ENCODE results near the gene SMAD9.
"Not testable (repeated sequence)": the region's sequence is repeated elsewhere in the genome, so short reads cannot be mapped to it uniquely, and the experiment has no call there.

Gene SMAD9

GRCh38 chr13:36883824-36884223 is 36.2 kb downstream of the SMAD9 start:
- H3K4me1 ChIP-seq (ENCODE audit: control insufficient read depth, insufficient read depth, low read length): peaks cover 10% of the 10 kb centered on the region
- H3K27me3 ChIP-seq (ENCODE audit: control insufficient read depth, insufficient read depth, low read length): no peaks in the 10 kb centered on the region
- no peak overlapping the region for H3K4me3 ChIP-seq (ENCODE audit: low read depth, low read length)
- no peak overlapping the region for H3K27ac ChIP-seq (ENCODE audit: low read depth, low read length)
- no peak overlapping the region for H3K9ac ChIP-seq (ENCODE audit: low read depth, low read length)
- no peaks in the 10 kb centered on the region for H3K36me3 ChIP-seq (ENCODE audit: control insufficient read depth, insufficient read depth, low read length)
- no peaks in the 10 kb centered on the region for H3K9me3 ChIP-seq (ENCODE audit: control insufficient read depth, insufficient read depth, low read length)

DNA sequence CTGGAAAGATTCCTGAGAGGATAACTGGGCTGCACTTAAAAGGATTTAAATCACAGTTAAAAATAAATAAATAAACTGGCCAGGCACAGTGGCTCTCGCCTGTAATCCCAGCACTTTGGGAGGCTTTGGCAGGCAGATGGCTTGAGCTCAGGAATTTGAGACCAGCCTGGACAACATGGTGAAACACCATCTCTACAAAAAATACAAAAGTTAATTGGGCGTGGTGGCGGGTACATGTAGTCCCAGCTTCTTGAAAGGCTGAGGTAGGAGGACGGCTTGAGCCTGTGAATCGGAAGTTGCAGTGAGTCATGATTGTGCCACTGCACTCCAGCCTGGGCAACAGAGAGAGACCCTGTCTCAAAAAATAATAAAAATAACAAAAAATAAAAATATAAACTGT is 36.6 kb downstream of the SMAD9 start:
- not testable (repeated sequence) for H3K27me3 ChIP-seq (ENCODE audit: control insufficient read depth, insufficient read depth, low read length); H3K27ac ChIP-seq (ENCODE audit: low read depth, low read length); H3K4me3 ChIP-seq (ENCODE audit: low read depth, low read length); H3K9me3 ChIP-seq (ENCODE audit: control insufficient read depth, insufficient read depth, low read length); H3K36me3 ChIP-seq (ENCODE audit: control insufficient read depth, insufficient read depth, low read length); H3K9ac ChIP-seq (ENCODE audit: low read depth, low read length)
- H3K4me1 ChIP-seq (ENCODE audit: control insufficient read depth, insufficient read depth, low read length): peaks cover 10% of the 10 kb centered on the region

DNA sequence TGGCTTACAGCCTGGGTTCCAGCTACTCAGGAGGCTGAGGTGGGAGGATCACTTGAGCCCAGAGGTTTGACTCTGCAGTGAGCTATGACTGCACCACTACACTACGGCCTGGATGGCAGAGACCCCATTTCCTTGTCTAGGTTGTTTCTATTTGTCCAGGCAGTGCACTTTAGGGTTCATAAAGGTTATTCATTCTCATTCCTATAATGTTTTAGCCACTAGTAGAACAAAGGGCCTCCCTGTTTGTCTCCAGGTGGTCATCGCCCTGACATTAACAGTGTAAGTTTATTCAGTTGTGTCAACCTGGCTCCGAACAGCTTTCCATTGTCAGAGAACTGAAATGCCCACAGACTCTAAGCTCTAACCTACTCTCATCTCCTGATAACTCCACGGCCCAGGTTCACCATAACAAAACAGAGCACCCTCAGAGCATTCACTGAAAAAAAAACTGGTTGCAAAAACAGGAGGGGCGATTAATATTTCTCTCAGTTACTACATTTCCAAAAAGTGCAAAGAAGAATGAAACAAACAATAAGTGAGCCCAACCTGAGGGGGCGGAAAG is 37.1 kb downstream of the SMAD9 start:
- Histone ChIP-seq H3K27ac (ENCODE audit: low read depth, low read length) (no peak overlapping the region), H3K9ac (ENCODE audit: low read depth, low read length) (no peak overlapping the region), H3K4me3 (ENCODE audit: low read depth, low read length) (no peak overlapping the region), H3K4me1 (ENCODE audit: control insufficient read depth, insufficient read depth, low read length) (peaks cover 6% of the 10 kb centered on the region), H3K9me3 (ENCODE audit: control insufficient read depth, insufficient read depth, low read length) (no peaks in the 10 kb centered on the region), H3K36me3 (ENCODE audit: control insufficient read depth, insufficient read depth, low read length) (no peaks in the 10 kb centered on the region), H3K27me3 (ENCODE audit: control insufficient read depth, insufficient read depth, low read length) (no peaks in the 10 kb centered on the region)

DNA sequence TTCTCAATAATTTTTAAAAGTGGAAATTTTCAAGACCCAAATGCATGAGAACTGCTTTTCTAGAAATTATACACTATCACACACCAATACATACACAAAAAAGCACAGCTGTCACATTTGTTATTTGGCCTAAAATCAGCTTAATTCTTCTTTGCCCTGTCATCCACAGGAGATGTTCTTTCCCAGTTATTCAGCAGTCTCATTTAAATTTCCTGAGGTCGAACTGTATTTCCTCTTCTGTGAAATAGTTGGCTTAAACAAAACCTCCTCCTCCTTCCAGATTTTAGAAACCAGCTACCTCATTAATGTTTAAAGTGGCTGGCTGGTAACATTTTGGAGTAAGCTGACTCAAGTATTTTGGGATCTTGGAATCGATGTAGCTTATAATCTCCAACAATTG is 39.1 kb downstream of the SMAD9 start:
- no peaks in the 10 kb centered on the region for H3K27me3 ChIP-seq (ENCODE audit: control insufficient read depth, insufficient read depth, low read length)
- H3K36me3 ChIP-seq (ENCODE audit: control insufficient read depth, insufficient read depth, low read length): no peaks in the 10 kb centered on the region
- no peak overlapping the region for H3K27ac ChIP-seq (ENCODE audit: low read depth, low read length)
- H3K9ac ChIP-seq (ENCODE audit: low read depth, low read length): no peak overlapping the region
- no peaks in the 10 kb centered on the region for H3K9me3 ChIP-seq (ENCODE audit: control insufficient read depth, insufficient read depth, low read length)
- H3K4me1 ChIP-seq (ENCODE audit: control insufficient read depth, insufficient read depth, low read length): no peaks in the 10 kb centered on the region
- no peak overlapping the region for H3K4me3 ChIP-seq (ENCODE audit: low read depth, low read length)

DNA sequence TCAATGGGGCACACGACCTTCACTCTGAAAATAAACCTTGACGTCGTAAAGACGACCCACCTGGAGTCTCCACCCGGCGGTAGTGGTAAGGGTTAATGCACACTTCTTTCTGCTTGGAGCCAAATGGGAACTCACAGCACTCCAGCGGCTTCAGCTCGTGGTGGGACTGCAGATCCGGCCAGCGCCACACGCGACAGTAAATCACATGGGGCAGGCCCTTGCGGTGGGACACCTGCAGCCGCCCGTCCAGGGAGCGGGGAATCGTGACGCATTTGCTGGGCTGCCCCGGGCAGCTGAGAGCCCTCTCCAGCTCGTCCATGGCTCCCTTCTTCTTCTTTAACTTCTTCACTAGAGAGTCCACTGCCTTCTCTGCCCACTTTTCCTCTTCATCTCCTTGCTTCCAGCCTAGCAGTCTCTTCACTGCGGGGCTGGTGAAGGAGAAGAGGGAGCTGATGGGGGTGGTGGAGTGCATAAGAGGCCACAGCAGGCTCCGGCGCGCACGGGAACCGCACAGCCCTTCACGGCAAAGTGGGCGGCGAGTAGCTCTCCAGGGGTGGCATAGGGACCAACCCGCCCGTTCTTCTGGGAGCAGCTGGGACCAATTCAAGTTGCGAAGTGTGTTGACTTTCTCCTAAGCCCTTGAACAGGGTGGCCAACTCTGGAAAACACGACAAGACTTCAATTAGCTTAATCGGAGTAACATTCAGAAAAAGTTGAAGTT is 40.7 kb downstream of the SMAD9 start:
- Histone ChIP-seq H3K27ac (ENCODE audit: low read depth, low read length) (no peak overlapping the region), H3K9me3 (ENCODE audit: control insufficient read depth, insufficient read depth, low read length) (no peaks in the 10 kb centered on the region), H3K9ac (ENCODE audit: low read depth, low read length) (no peak overlapping the region), H3K4me3 (ENCODE audit: low read depth, low read length) (no peak overlapping the region), H3K36me3 (ENCODE audit: control insufficient read depth, insufficient read depth, low read length) (no peaks in the 10 kb centered on the region), H3K27me3 (ENCODE audit: control insufficient read depth, insufficient read depth, low read length) (no peaks in the 10 kb centered on the region), H3K4me1 (ENCODE audit: control insufficient read depth, insufficient read depth, low read length) (no peaks in the 10 kb centered on the region)

DNA sequence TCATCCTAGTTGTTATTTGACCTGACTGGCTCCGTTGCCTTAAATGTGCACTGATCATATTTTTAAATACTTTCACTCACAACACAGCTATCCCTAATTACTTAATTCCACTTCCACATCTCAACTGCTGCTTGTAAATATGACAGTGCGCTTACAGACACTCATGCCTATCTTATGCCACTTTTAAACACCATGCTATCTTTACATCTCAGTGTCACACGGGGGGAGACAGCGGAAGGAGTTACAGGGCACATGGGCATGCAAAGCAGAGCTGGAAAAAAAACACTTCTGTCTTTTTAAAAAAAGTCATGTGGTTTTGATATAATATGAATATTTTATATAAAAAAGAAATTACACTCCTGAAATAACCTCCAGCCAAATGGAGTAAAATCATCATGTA is 44.1 kb downstream of the SMAD9 start:
- Histone ChIP-seq H3K27ac (ENCODE audit: low read depth, low read length) (no peak overlapping the region), H3K4me3 (ENCODE audit: low read depth, low read length) (no peak overlapping the region), H3K36me3 (ENCODE audit: control insufficient read depth, insufficient read depth, low read length) (no peaks in the 10 kb centered on the region), H3K9me3 (ENCODE audit: control insufficient read depth, insufficient read depth, low read length) (no peaks in the 10 kb centered on the region), H3K27me3 (ENCODE audit: control insufficient read depth, insufficient read depth, low read length) (no peaks in the 10 kb centered on the region), H3K4me1 (ENCODE audit: control insufficient read depth, insufficient read depth, low read length) (no peaks in the 10 kb centered on the region), H3K9ac (ENCODE audit: low read depth, low read length) (no peak overlapping the region)

DNA sequence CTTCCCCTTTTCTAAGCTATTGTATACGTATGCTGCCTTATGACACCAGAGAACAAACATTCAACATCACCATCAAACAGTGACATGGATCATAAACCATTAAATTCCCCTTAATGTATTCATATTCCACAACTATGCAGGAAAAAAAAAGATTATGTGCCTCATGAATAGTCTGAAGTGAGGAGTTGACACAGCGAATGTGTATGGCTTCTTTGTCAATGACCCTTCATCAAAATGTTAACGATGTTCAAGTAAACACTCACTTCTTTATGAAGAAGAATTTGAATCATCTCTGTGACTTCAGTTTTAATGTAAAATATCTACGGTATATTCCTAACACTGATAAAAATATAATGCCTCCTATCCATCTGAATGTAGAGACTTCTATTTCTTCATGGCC is 44.6 kb downstream of the SMAD9 start:
- no peaks in the 10 kb centered on the region for H3K36me3 ChIP-seq (ENCODE audit: control insufficient read depth, insufficient read depth, low read length)
- no peaks in the 10 kb centered on the region for H3K27me3 ChIP-seq (ENCODE audit: control insufficient read depth, insufficient read depth, low read length)
- H3K4me3 ChIP-seq (ENCODE audit: low read depth, low read length): no peak overlapping the region
- H3K9ac ChIP-seq (ENCODE audit: low read depth, low read length): no peak overlapping the region
- no peak overlapping the region for H3K27ac ChIP-seq (ENCODE audit: low read depth, low read length)
- no peaks in the 10 kb centered on the region for H3K9me3 ChIP-seq (ENCODE audit: control insufficient read depth, insufficient read depth, low read length)
- no peaks in the 10 kb centered on the region for H3K4me1 ChIP-seq (ENCODE audit: control insufficient read depth, insufficient read depth, low read length)

DNA sequence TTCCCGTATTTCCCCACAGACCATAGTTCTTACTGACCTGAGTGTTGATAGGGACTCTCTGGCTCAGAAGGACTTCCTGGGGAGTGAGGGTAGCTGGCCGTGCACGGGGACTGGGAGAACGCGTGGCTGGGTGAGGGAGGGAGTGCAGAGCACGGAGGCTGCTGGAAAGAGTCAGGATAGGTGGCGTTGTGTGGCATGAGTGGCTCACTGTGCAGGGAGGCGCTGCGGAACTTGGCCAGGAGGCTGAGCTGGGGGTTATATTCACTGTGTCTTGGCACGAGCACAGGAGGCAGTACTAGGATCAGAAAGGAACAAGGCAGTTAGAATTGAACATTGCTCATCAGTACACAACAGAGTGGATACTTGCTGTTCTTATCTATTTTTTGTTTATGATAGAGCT is 47.4 kb downstream of the SMAD9 start:
- no peaks in the 10 kb centered on the region for H3K36me3 ChIP-seq (ENCODE audit: control insufficient read depth, insufficient read depth, low read length)
- peaks cover 2% of the 10 kb centered on the region; the same call in 1 of the 2 replicates for H3K4me1 ChIP-seq (ENCODE audit: control insufficient read depth, insufficient read depth, low read length)
- no peaks in the 10 kb centered on the region for H3K27me3 ChIP-seq (ENCODE audit: control insufficient read depth, insufficient read depth, low read length)
- H3K4me3 ChIP-seq (ENCODE audit: low read depth, low read length): no peak overlapping the region
- no peak overlapping the region for H3K27ac ChIP-seq (ENCODE audit: low read depth, low read length)
- no peaks in the 10 kb centered on the region for H3K9me3 ChIP-seq (ENCODE audit: control insufficient read depth, insufficient read depth, low read length)
- no peak overlapping the region for H3K9ac ChIP-seq (ENCODE audit: low read depth, low read length)

- no peaks in the 10 kb centered on the region for H3K9me3 ChIP-seq (ENCODE audit: control insufficient read depth, insufficient read depth, low read length)
- no peaks in the 10 kb centered on the region for H3K27me3 ChIP-seq (ENCODE audit: control insufficient read depth, insufficient read depth, low read length)
- peaks cover 16% of the 10 kb centered on the region for H3K4me1 ChIP-seq (ENCODE audit: control insufficient read depth, insufficient read depth, low read length)
- no peaks in the 10 kb centered on the region for H3K36me3 ChIP-seq (ENCODE audit: control insufficient read depth, insufficient read depth, low read length)
- no peak overlapping the region for H3K27ac ChIP-seq (ENCODE audit: low read depth, low read length)
- H3K9ac ChIP-seq (ENCODE audit: low read depth, low read length): no peak overlapping the region
- H3K4me3 ChIP-seq (ENCODE audit: low read depth, low read length): no peak overlapping the region
Observed at GRCh38 chr13:36870050-36870692, 49.9 kb downstream of the SMAD9 start.

DNA sequence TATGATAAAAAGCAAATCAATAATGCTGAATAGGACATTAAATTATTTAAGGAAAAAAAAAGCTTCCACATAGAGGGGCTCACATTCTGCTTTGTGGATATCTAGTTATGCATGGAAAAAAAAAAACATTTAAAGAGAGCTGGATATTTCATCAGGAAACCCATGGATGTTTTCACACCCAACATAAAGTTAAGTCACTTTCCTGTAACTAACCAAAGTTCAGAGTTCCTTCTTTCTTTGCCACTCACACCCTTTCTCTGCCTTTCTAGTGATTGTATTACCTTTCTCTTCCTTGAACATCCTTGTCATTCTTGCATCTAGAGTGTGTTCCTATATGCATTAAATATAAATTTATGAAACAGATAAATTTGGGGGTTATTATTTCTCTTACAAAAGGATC is 53.8 kb downstream of the SMAD9 start:
- Histone ChIP-seq H3K9ac (ENCODE audit: low read depth, low read length) (no peak overlapping the region), H3K36me3 (ENCODE audit: control insufficient read depth, insufficient read depth, low read length) (no peaks in the 10 kb centered on the region)

GRCh38 chr13:36865265-36865664 is 54.8 kb downstream of the SMAD9 start:
- no peaks in the 10 kb centered on the region for H3K27me3 ChIP-seq (ENCODE audit: control insufficient read depth, insufficient read depth, low read length)
- H3K9ac ChIP-seq (ENCODE audit: low read depth, low read length): no peak overlapping the region
- H3K9me3 ChIP-seq (ENCODE audit: control insufficient read depth, insufficient read depth, low read length): no peaks in the 10 kb centered on the region
- H3K27ac ChIP-seq (ENCODE audit: low read depth, low read length): no peak overlapping the region
- H3K4me3 ChIP-seq (ENCODE audit: low read depth, low read length): no peak overlapping the region
- H3K4me1 ChIP-seq (ENCODE audit: control insufficient read depth, insufficient read depth, low read length): peaks cover 16% of the 10 kb centered on the region
- H3K36me3 ChIP-seq (ENCODE audit: control insufficient read depth, insufficient read depth, low read length): no peaks in the 10 kb centered on the region

More for the DNA sequence above, 53.8 kb downstream of the SMAD9 start:
- no peak overlapping the region for H3K4me3 ChIP-seq (ENCODE audit: low read depth, low read length)
- H3K27me3 ChIP-seq (ENCODE audit: control insufficient read depth, insufficient read depth, low read length): no peaks in the 10 kb centered on the region
- H3K9me3 ChIP-seq (ENCODE audit: control insufficient read depth, insufficient read depth, low read length): no peaks in the 10 kb centered on the region
- no peak overlapping the region for H3K27ac ChIP-seq (ENCODE audit: low read depth, low read length)
- H3K4me1 ChIP-seq (ENCODE audit: control insufficient read depth, insufficient read depth, low read length): peaks cover 16% of the 10 kb centered on the region

All from HUES48 (cell line).